Mesothelial cell of epicardium (in vitro differentiated cells): ENCODE results near the gene GATA5. TPM values are rescaled to one million over a fixed set of nuclear protein-coding genes. Genes with fewer than 3 reads are reported as not detected.
"Not testable (repeated sequence)": the region's sequence is repeated elsewhere in the genome, so short reads cannot be mapped to it uniquely, and the experiment has no call there.

Experiments
- DNase-seq, 2 experiments: peaks; one replicate each; pipeline ENCODE4 v3.0.0; 2021; ENCODE audit warnings: low spot score in 2 of 2; ENCODE audit not compliant: unreplicated experiment in 2 of 2
- H3K27ac Mint-ChIP-seq: 2 replicates; pipeline ENCODE4 v1.8.0; 2021; ENCODE audit warnings: mixed read lengths
- H3K27me3 Mint-ChIP-seq: 2 replicates; pipeline ENCODE4 v1.8.0; 2021; ENCODE audit warnings: low read depth, mixed read lengths
- H3K36me3 Mint-ChIP-seq: 2 replicates; pipeline ENCODE4 v1.8.0; 2021; ENCODE audit warnings: mixed read lengths
- H3K4me1 Mint-ChIP-seq: 2 replicates; pipeline ENCODE4 v1.8.0; 2021; ENCODE audit warnings: mixed read lengths
- H3K4me3 Mint-ChIP-seq: 2 replicates; pipeline ENCODE4 v1.8.0; 2021; ENCODE audit warnings: mild to moderate bottlenecking, moderate library complexity, mixed read lengths
- H3K9me3 Mint-ChIP-seq: 2 replicates; pipeline ENCODE4 v1.8.0; 2021; ENCODE audit warnings: mixed read lengths
- total RNA-seq: library from RNA; stranded (reverse); gene quantifications from 3 replicates; pipeline ENCODE4 v1.2.1, GENCODE V29; 2021
- TF ChIP-seq, protein P1 (sequence below): fragments of 200-600 bp; sonication (generic); IDR thresholded peaks from one replicate; pipeline ENCODE4 v1.5.0; 2021; ENCODE audit warnings: antibody characterized with exemption; ENCODE audit not compliant: unreplicated experiment

GATA5 gene
- total RNA-seq, 1 donor from 2014 or later: 27.5 TPM

DNA sequence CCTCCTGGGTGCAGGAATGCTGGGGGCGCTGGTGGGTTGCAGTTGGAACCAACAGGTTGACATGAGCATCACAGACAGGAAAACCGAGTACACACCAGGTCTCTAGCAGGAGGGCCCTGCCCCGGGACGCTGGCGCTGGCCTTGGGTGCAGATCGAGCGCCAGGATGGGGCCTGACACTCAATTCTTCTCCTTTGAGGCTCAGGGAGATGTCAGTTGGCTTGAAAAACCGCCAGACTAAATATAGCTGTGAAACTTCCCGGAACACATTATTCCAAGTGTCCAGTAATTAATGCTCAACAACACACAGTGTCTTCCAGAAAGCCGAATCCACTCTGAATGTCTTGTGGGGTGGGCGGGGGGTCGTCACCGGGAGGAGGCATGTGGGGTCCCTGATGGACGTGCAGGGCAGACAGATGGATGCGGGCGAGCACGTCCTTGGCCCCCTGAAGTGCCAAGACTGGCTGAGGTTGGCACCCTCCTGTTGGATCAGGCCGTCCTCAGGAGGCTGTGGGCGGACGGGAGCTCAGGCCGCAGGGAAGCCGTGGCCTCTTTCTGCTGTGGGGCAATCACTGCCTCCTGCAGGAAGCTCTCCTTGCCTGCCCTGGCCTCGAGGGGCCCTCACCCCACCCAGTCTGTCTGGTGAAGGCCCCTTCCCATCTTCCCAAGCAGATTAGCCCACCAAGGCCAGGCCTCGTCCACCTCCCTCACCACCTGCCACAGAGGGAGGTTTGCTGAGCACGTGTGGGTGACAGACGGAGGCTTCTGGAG, 19.4 kb upstream of the GATA5 start:
- H3K9me3 Mint-ChIP-seq: no peaks in the 10 kb centered on the region
- H3K4me1 Mint-ChIP-seq: peaks cover 12% of the 10 kb centered on the region
- TF ChIP-seq, protein P1, sequence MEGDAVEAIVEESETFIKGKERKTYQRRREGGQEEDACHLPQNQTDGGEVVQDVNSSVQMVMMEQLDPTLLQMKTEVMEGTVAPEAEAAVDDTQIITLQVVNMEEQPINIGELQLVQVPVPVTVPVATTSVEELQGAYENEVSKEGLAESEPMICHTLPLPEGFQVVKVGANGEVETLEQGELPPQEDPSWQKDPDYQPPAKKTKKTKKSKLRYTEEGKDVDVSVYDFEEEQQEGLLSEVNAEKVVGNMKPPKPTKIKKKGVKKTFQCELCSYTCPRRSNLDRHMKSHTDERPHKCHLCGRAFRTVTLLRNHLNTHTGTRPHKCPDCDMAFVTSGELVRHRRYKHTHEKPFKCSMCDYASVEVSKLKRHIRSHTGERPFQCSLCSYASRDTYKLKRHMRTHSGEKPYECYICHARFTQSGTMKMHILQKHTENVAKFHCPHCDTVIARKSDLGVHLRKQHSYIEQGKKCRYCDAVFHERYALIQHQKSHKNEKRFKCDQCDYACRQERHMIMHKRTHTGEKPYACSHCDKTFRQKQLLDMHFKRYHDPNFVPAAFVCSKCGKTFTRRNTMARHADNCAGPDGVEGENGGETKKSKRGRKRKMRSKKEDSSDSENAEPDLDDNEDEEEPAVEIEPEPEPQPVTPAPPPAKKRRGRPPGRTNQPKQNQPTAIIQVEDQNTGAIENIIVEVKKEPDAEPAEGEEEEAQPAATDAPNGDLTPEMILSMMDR: no peak
- H3K27me3 Mint-ChIP-seq: no peaks in the 10 kb centered on the region
- no peak overlapping the region for H3K27ac Mint-ChIP-seq
- no peak for DNase-seq
- no peak overlapping the region for H3K4me3 Mint-ChIP-seq
- no peaks in the 10 kb centered on the region for H3K36me3 Mint-ChIP-seq

DNA sequence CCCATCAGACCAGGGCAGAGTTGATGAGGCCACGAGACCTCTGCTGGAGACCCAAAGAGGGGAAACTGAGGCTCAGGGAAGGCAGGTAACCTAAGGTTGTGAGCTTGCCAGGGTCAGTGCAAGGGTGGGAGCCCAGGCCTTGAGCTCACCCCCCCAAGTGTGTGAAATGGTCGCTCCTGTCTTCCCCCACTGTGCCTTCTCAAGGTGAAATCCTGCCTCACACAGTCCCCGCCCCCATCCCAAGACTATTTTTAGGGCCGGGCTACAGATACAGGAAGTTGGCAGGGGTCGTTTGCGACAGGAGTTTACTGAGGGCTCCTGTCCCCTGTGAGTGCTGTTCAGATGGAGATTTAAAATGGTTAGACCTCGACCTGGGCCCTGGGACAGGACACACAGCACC, 18.7 kb upstream of the GATA5 start:
- Mint-ChIP-seq H3K4me1 (peaks cover 13% of the 10 kb centered on the region), H3K36me3 (no peaks in the 10 kb centered on the region), H3K9me3 (no peaks in the 10 kb centered on the region), H3K27me3 (no peaks in the 10 kb centered on the region), H3K4me3 (no peak overlapping the region), H3K27ac (no peak overlapping the region)
- DNase-seq: no peak
- TF ChIP-seq, protein P1: no peak

DNA sequence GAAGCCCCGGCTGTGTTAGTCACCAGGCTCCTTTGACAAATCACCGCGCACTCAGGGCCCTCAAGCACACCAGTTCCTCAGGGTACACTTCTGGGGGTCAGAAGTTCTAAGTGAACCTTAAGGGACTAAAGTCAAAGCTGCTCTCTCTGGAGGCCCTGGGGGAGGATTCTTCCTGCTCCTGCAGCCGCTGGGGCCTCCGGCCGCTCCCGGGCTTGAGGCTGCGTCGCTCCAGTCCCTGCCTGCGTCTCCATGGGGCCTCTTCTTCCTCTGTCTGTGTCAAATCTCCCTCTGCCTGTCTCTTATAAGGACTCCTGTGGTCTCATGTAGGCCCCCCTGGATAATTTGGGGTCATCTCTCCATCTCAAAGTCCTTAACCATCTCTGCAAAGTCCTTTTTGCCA, 18.1 kb upstream of the GATA5 start:
- Mint-ChIP-seq H3K4me3 (no peak overlapping the region), H3K36me3 (no peaks in the 10 kb centered on the region), H3K9me3 (no peaks in the 10 kb centered on the region), H3K4me1 (peaks cover 16% of the 10 kb centered on the region), H3K27ac (no peak overlapping the region), H3K27me3 (no peaks in the 10 kb centered on the region)
- TF ChIP-seq, protein P1: no peak
- no peak for DNase-seq

DNA sequence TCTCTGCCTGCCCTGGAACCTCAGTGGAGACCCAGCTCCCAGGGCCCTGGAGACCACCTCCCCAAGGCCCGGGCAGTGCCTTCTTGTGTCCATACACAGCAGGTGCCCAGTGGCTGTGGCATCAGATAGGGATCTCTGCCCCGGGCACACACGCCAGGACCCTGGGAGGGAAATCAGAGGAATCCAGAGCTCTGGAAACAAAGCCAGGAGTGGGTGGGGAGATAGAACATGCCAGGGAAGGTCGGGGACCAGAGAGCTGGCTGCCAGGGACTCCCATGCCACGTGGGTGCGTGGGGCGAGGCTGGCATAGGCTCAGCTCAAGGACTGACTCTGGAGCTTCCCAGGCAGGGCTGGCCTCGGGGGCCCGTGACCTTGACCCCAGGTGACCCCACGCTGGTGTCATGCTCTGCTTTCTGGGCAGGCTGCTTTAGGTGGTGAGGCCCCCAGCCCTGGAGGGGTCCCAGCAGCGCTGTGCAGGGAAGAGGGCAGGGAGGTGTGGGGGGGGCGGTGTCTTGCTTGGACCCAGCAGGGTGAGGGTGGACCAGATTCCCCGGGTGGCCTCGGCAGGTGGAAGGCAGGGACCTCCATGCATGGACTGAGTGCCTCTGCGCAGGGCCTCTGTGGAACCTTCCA, 17.6 kb upstream of the GATA5 start:
- H3K36me3 Mint-ChIP-seq: no peaks in the 10 kb centered on the region
- no peak overlapping the region for H3K27ac Mint-ChIP-seq
- H3K4me1 Mint-ChIP-seq: peaks cover 21% of the 10 kb centered on the region
- no peaks in the 10 kb centered on the region for H3K9me3 Mint-ChIP-seq
- TF ChIP-seq, protein P1: no peak
- no peaks in the 10 kb centered on the region for H3K27me3 Mint-ChIP-seq
- H3K4me3 Mint-ChIP-seq: no peak overlapping the region
- DNase-seq: no peak

DNA sequence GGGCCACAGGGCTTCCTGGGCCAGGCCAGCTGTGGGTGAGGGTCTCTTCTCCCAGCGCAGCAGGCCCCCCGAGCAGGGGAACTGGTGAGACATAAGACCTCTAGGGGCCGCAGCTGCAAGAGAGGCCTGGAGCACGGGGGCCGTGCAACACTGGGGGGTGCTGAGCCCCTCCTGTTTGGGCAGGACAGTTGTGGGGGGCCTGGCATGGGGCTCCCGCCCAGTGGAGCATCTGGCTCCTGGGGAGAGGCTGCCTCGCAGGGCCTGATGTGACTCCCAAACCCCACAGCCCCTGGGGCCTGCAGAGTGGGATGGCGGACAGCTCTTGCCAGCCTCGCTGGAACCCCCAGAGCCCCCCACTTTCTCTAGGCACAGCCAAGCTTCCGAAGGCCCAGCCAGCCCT, 16.9 kb upstream of the GATA5 start:
- Mint-ChIP-seq H3K27me3 (no peaks in the 10 kb centered on the region), H3K9me3 (no peaks in the 10 kb centered on the region), H3K27ac (no peak overlapping the region), H3K4me1 (peaks cover 24% of the 10 kb centered on the region), H3K36me3 (no peaks in the 10 kb centered on the region), H3K4me3 (no peak overlapping the region)
- TF ChIP-seq, protein P1: no peak
- DNase-seq: no peak

DNA sequence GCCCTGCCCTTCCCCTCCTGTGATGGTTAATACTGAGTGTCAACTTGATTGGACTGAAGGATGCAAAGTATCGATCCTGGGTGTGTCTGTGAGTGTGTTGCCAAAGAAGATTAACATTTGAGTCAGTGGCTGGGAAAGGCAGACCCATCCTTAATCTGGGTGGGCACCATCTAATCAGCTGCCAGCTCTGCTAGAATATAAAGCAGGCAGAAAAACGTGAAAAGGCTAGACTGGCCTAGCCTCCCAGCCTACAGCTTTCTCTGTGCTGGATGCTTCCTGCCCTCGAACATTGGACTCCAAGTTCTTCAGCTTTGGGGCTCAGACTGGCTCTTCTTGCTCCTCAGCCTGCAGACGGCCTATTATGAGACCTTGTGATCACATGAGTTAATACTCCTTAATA, 15.0 kb upstream of the GATA5 start:
- H3K27me3 Mint-ChIP-seq, DNase-seq, H3K9me3 Mint-ChIP-seq, H3K27ac Mint-ChIP-seq, H3K4me3 Mint-ChIP-seq, H3K36me3 Mint-ChIP-seq: not testable (repeated sequence)
- H3K4me1 Mint-ChIP-seq: peaks cover 38% of the 10 kb centered on the region
